Right renal pelvis (tissue), 4 donors: Measurements from ENCODE around the gene C1orf74. TPM values are rescaled to one million over a fixed set of nuclear protein-coding genes. Genes with fewer than 3 reads are reported as not detected.

Experiments used
- DNase-seq, 4 donors: peaks; one replicate each; pipeline ENCODE4 v3.0.0-alpha.2; 2013; ENCODE audit warnings: low read depth in 4 of 4, low spot score in 3 of 4, missing footprints in 1 of 4
- polyA plus RNA-seq, 4 donors: library from polyadenylated mRNA; unstranded; fragments of 120-200 nt; gene quantifications; one replicate each; pipeline ENCODE4 v1.2.1, GENCODE V29; 2013; ENCODE audit not compliant: insufficient read length in 4 of 4

Gene C1orf74
- polyA plus RNA-seq: 1 to 10 TPM; 3.6 to 4.4 (median 3.9) TPM

DNA sequence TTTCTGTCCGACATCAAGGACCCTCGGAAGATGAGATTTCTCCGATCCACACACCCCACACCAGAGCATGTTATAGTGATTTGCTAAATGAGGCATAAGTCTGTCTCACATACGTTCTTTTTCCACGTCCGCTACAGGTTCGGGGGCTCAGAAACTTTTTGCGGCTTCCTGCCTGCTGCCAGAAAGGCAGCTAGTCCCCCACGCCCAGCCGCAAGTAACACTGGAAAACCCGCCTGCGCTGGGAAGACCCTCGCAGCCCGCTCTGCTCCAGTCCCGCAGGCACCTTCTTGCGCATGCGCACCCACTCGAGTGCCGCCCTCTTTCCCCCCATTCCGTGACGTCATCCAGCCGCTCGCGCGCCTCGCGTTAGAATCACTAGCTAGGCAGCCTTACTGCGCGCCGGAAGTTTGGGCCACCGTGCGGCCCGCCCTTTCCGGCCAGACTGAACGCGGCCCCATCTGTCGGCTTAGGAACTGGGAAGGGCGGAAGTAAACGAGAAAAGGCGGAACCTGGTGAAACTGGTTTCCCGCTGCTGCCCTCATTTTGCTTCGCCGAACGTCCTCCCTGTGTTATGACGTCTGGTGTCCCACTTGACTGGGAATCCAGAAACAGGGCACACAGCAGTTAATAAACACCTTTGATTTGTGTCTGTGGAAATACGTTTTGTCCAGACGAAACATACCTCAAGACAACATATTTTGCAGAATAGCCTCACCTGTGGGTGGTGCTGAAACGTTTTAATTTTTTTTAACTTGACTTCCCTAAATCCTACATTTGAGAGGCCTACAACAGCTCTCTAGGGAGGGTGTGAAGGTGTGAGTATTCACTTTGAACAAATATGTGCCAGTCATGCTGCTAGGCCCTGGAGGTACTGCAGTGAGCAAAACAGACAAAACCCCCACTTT, at the start of gene C1orf74:
Gene C1orf74, minus strand, starts transcription at position 295 of the 905 bp plus-strand sequence. CDS start 925 bp downstream, outside the sequence.
- peak; percentile 96 to 99 (median 97) for DNase-seq

DNA sequence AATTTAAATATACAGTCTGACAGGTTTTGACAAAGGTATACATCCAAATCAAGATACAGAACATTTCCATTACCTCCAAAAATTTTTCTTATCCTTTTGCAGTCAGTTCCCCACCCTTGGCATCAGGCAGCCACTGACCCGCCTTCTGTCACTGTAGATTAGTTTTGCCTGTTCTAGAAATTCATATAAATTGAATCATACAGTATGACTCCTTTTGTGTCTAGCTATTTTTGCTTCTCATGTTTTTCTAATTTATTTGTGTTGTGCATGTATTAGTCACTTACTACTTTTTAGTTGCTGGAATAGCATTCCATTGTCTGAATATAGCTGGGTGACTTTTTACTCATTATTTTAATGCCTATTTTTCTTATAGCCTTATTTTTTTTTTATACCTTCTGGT, 47.3 kb upstream of the C1orf74 start:
- DNase-seq: no peak

DNA sequence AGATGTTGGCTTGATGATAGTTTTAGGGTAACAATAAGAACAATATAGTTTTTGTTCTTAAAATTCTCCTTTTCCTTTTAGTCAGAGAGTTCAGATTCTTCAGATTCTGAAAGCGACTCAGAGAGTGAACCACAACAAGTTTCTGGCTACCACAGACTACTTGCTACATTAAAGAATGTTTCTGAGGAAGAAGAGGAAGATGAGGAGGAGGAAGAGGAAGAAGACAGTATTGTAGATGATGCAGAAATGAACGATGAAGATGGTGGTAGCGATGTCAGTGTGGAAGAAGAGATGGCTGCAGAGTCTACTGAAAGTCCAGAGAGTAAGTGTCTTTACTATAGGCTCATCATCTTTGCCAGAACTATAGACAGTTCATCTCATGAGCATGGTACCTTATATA, 46.4 kb upstream of the C1orf74 start:
- DNase-seq: no peak

DNA sequence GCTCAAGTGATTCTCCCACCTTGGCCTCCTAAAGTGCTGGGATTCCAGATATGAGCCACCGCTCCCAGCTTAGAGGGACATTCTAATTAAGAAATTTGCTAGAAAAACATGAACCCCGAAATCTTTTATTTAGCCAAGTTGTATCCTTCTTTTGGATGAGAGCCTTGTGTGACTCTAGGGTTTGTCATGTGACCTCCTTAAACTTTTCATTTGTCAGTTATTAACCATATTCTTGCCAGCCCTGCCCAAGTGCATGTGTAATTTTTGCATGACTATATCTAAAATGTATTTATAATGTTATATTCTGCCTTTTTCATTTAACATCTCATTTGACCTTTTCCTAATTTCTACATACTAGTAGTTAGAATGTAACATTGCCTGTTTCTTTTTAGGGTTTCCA, 45.4 kb upstream of the C1orf74 start:
- DNase-seq: no peak

DNA sequence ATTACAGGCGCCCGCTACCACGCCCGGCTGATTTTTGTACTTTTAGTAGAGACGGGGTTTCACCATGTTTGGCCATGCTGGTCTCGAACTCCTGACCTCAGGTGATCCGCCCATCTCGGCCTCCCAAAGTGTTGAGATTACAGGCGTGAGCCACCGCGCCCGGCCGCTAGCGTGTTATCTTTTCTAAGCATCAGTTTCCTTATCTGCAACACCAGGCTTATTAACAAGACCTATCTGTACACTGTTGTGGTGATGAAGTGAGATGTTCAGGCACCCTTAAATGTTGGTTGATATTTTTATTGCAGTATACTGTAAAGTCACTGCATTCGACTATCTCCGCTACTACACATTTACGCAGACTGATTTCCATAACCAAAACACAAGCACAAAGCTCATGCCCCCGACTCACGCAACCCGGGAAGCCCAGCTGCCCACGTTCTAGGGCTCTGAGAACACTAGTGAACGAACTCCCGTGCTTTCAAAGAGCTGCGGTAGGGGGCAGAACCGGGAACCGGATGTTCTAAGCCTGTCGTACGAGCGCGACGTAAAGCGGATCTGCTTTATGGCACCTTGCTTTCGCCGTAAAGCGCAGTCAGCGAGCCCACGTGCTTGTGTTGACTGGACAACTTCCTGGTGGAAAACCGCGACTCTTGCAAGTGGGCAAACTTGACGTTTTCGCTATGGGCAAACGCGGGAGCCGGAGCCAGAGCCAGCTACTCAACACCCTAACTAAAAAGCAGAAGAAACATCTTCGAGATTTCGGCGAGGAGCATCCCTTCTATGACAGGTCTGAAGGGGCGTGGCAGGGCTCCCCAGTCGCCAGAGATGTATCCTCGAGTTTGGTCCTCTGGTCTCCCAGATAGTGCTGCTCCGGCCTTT, 43.3 kb upstream of the C1orf74 start, which contains the start of gene UTP25:
Gene UTP25, plus strand, starts transcription at position 589 of the 879 bp plus-strand sequence. Its CDS starts 92 bp downstream, at position 681.
- peak; percentile 89 to 91 (median 91) for DNase-seq

DNA sequence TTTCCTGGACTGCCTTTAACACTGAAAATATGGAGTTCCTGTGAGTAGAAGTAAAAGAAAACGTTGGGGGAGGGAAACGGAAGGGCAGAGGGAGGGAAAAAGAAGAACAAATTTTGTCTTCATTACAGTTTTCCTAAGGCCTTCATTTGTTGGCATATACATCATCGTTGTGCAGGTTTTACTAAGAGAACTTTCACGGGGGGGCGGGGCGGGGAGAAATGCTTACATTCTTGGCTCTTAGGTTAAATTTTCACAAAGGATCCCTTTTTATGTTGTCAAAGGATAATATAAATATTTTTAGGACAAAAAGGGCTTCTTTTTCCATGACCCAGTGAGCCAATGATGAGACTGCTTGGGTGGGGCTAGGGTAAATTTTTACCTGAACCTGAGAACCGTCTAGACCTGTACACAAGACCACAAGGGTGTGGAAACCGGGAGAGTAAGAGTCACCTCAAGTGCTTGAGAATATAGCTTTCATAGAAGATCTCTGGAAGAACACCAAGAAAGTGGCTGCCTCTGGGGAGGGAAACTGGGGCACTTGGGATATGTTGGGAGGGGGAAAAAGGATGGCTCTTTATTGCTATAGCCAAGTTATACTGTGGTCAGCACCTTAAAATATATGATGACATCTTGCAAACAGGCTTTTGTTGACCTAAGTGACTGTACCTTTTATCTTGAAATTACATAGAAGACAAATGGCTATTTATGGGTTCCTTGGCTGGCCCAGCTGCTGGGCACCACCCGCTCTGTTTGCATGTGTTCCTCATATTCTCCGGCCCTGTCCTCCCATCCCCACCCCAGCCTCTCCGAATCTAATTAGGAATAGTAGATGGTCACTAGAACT, 41.5 kb upstream of the C1orf74 start:
- DNase-seq: no peak

DNA sequence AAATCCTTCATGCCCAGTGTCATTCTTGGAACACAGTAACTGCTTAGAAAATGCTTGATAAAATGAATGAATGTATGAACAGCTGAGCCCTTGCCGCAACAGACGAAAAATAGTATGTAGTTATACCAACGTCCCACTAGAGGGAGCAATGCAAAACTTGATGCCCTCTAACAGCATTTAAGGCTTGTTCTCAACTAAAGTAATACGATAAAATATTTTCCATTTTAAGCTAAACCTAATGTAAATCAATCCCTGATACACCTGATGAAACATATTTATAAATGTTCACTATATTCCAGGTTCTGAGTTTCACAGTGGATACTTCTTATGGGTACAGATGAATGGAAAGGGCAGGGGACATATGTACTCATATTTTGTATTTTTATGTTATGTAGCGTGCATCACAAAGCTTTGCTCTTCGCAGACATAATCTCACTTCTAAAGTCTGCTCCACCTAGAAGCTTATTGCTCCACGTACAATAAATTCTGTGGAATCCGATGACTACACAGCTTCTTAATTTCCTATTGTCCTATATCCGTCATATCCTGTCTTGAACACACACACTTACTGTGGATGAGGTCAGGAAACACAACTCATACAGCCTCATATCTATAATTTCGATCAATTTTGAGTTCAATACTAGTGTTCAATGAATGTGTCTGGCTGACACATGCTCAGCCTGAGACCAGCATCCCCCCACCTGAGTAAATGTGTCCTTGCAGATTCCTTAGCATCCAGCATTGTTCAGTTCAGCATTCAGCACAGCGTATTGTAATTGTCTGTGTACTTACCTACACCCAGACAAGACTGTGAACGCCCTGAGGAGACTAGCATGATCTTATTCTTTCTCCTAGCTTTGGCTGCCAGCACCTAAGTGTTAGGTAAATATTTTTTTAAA, 39.0 kb upstream of the C1orf74 start:
- DNase-seq: no peak

DNA sequence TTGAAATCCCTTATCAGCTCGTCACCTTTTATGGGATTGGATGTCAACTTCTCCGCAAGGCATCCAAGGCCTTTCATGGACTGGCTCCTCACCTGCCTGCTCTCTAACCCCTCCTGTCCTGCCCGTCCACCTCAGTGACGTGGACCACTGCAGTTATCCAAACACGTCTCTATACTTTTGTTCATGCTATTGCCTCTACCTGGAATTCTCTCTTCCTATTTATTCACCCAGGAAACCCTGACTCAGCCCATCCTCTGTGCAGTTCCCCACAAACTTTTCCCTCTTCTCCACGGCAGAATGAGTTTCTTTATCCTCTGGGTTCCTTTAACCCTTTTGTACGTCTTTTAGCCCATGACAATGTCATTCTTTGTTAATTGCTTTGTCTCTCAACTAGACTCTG, 38.3 kb upstream of the C1orf74 start:
- no peak for DNase-seq

DNA sequence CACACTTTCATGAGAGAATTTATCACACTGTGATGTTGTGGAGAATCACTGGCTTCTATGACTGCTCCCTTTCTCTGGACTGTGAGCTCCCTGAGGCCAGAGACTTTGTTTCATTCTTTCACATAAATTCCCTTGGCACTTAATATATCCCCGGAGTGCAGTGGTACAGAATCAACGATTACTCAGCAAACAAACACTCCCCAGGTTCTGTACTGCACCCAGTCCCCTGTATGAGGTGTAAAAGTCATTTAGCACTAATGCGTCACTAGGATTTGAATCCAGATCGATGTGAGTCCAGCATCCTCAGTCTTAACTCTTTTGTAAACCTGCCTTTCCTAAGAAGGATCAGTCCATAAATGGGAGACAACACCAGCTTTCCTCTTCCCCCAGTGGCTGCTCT, 36.6 kb upstream of the C1orf74 start:
- no peak for DNase-seq

DNA sequence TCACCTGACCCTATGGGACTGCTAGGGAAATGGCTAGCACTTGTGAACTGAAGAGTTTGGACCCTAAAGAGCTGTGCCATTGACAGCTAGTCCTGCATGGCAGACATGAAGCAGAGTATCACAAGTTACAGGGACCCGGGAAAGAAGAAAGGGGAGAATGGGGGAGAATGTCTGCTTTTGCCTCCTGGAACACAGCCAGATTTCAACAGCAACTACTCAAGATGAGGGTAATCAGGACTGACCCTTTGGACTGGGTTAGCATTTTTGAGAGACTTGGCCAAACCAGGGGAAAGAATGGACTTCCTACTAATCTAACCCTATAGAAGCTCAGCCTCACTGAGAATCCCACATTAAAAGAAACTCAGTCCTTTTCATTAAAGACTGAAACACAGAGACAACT, 34.7 kb upstream of the C1orf74 start:
- no peak for DNase-seq

DNA sequence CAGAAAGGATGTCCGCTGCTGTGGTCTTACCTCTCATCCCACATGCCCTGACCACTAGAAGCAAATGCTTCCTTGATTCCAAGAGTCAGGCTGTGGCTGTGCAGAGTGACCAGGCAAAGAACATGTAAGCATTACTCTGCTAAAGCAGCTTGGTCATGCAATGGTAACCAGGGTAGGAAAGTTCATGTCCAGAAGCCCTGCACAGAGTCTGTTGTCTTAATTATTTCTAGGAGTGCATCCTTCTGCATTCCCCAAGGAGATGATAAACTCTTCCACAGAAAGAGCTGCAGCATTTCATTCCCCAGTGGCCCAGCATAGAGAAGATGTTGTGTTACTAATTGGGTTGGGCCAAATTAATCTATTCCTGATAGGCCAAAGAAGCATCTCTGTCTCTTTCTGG, 33.3 kb upstream of the C1orf74 start:
- DNase-seq: no peak

DNA sequence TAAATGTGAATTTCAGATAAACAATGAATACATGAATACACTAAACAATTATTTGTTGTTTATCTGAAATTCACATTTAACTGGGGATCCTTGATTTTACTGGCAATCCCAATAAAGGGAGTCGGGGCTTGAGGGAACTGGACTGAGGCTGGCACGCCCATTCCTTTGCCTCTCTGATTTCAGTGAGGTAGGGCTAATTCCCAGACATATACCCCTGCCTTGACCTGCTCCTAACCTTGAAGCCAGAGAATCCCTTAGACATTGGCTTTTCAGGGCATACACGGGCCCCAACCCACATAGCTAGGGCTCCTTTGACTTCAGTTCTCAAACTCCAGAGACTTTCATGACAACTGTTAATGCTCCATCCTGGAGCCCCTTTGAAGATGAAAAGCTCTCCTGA, 32.6 kb upstream of the C1orf74 start:
- DNase-seq: no peak

DNA sequence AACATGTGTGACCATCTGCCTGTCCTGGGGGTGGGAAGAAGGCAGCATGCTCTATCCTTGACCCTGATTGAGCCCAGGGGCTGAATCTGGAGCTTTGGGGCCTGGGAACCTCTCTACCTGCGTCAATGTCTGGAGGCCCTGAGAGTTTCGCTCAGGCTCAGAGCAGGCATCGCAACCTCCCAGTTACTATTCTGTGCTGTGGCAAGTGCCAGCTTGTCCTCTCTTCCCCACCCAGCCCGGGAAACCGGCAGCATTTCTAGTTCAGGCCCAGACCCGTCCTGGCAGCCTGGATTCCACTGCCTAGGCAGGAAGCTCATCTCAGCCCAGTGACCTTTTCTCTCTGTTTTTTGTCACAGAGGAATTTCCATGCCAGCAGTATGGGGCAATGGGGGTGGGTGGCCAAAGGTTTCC, 31.6 kb upstream of the C1orf74 start:
- DNase-seq: no peak

DNA sequence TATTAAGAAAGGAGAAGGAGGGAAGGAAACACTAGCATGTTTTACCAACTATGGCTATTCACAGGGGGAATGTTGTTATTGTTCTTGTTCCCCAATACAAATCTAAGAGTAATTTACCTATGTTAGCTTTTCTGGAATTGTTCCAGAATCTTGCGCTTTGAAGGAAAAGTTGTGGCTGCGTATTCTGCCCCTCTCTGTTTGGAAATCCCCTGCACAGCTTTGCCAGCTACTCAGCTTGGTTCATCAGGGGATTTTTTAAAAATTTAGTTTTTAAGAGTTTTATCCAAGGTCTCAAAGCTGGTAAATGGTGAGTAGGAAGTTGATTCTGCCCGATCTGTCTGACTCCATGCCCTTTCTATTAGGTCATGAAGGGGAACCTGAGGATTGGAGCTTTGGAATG, 31.1 kb upstream of the C1orf74 start:
- no peak for DNase-seq

DNA sequence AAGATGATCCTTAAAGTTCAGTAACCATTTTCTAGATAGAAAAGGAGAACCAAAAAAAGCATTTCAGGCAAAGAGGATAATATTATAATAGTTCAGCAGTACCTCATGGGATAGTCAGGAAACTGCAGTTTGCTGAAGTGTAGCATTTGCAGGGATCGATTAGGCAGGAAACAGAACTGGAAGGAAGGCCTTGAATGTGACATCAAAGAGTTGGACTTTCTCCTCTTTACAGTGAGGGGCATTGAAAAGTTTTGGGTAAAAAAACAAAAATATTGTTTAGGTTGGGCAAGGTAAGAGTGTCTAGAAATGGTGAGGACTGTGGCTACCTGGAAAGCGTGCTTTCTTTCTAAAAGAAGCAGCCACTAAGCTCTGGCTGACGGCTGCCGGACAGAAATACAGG, 29.5 kb upstream of the C1orf74 start:
- DNase-seq: no peak

DNA sequence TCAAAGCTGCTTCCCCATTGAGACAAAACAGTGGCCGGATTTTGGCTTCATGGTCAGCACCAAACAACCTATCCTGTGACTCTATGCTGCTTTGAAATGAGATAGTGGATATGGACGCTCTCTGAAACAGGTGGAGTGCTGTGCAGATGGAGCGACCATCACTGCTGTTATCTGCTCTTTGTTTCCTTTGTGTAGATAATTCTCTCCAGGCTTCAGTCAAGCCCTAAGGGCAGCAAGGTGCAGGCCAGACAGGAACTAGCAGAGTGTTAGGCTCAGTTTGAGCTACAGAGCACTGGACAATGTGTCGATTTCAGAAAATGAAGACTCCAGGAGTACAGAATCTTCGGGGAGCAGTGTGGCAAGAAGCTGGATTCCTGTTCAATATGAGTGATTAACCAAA, 26.4 kb upstream of the C1orf74 start:
- DNase-seq: no peak

DNA sequence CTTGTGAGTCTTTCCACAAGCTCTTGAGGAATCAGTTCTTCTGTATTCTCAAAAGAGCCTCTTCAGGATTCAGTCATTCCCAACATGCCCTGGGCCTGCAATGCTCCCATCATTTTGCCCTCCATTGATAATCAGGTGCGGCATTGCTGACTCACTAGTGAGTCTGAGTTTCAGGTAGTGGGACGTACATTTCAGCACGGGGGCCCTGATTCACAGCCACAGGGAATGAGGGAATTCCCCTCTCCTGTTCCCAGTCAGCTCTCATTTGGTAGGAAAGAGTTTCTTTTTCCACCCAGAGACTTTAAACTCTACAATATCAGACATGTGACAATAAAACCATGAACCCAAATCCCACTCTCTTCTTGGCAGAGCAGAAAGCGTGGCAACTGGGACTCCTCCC, 25.3 kb upstream of the C1orf74 start:
- DNase-seq: no peak

DNA sequence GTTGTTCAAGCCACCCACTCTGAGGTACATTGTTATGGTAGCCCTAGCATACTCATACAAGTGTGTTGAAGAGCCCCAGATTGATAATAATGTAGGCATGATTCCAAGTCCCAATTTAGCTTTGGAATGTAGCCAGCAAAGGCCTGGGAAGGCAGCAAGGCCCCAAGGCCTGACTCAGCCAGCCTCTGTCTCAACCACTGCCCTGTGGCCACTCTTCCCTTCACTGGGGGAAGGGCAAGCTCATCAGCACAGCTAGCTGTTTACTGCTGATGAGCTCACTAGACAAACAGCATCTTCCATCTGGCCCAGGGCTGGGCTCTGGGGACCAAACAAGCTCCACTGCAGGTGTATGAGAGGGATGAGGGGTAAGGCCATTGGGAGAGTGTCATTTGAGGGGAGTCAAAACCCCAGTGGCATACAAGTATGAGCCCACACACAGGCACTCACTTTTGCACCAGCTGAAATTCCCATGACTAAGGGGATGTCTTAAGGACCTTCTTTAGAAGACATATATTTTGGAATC, 23.8 kb upstream of the C1orf74 start:
- DNase-seq: no peak

DNA sequence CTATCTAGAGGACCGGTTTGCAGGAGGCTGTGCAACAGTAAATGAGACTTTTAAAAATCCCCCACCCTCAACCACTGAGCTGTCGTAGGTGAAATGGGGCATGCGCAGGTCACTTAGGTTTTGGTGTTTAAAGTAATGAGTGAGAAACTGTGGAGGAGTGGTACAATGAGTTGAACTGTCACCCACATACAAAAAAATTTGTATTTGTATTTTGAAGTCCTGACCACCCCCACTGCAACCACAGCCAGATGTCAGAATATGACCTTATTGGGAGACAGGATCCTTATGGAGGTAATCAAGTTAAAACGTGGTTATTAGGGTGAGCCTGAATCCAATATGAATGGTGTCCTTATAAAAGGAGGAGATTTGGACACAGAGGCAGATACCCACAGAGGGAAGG, 23.1 kb upstream of the C1orf74 start:
- no peak for DNase-seq
